ENCODE measurements around the gene GRK5.

Gene GRK5

GRCh38 chr10:119412244-119413092 lies 205.1 kb downstream of the GRK5 start:
- no peak for DNase-seq

DNA sequence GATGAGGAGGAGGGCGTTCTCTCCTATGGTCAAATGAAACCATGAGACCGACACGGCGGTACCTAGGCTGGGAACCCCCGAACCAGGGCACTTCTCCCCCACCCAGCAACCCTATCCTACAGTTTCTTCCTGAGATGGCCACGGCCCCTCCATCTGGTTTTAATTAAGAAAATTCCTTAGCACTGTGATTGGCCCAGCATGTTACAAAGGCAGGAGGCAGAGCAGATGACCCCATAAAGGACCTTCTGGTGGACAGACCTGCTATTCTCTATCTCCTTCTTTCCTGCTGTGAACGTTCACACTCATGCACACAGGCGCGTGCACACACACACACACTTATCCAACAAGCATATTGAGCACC lies 205.7 kb downstream of the GRK5 start:
- DNase-seq = no peak

GRCh38 chr10:119413471-119414080 lies 206.2 kb downstream of the GRK5 start:
- no peak for DNase-seq

GRCh38 chr10:119414081-119414611 lies 206.8 kb downstream of the GRK5 start:
- no peak for DNase-seq

DNA sequence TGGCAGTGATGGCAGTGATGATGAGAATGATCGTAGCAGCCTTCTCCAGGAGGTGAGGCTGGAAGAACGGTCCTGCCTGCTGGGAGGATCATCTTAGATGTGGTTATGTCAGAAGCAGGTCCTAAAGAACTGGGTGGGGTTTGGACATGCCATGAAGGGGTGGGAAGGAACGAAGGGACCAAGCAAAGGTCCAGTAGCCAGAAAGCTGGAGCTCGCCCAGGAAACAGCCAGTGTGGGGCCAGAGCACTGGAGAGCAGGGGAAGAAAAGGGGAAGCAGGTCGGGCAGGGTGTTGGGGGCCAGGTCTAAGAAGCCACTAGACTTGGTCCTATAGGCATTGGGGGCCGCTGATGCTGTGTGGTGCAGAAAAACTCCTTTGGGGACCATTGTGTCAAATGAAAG lies 207.8 kb downstream of the GRK5 start:
- DNase-seq = no peak

DNA sequence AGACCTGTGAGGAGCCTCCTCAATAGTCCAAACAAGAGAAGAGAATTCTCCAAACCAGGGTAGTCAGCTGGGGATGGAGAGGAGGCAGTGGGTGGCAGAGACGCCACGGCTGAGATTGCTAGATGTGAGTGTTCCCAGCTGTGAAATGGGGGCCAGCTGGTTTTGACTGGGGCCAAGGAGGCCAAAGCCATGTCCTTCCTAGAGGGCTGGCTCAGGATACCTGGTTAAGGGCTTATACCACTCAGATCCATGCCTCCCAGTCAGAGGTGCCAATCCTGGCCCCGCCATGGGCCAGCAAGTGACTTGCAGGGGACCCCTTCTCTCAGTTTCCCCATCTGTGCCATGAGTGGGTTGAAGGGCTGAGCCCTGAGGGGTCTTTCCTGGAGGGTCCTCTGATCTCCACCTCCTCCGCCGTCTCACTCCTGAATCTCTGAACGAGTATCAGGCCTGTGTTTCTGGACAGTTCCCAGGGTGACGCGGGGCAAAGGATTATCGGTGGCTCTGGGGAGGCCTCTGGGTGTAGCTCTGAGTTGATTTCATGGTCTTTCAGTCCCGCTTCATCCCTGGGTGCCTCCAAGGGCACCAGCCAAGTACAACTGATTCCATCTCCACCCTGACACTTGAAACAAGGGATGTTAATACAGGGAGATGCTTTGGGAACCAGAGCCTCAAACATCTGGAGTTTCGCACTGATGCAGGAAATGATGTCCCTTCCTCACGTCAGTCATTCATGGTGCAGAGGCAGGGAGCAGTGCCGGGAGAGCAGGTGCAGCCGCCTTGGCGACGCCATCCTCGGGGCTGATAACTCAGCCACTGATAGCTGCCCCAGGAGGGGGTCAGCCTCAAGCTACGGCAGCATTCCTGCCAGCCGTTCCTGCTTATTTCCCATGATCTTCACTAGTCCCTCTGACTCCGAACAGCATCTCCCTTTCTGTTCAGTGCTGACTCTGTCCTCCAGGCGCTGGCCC lies 208.4 kb downstream of the GRK5 start:
- no peak for DNase-seq

DNA sequence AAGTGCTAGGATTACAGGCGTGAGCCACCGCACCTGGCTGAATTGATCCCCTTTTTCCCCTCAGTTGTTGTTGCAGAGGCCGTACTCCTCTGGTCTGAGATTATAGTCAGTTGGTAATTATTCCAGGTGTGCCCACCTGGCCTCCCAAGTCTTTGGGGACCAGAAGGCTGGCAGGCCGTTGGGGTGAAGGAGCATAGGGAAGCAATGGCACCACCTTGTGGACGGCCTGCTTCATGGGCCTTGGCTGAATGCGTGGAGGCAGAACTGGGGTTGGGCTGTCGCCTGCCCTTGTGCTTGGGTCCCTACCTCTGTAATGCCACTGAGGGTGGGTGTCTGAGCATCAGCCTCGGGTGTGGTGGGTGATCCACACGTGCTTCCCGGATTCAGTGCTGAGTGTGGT lies 209.5 kb downstream of the GRK5 start:
- peak; percentile 70 for DNase-seq

DNA sequence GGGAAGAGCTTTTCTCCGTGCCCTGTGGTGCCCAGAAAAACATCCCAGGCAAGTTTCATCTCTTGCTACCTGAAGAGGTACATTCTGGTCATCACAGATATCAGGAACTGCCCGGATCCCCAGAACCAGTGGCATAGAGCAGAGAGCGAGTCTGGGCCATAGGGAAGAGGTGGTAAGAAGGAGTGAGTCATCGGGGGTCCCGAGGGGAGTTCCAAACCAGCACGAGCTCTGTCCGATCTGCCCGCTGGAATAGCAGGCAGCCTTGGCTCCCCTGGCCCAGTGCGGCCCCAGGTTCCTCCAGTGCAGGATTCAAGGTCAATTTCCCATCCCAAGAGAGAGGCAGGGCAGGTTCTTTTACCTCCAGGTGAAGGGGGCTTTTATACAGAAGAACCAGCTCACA lies 210.5 kb downstream of the GRK5 start:
- no peak for DNase-seq

- DNase-seq = no peak
Measured at GRCh38 chr10:119418362-119418761, 211.0 kb downstream of the GRK5 start.

DNA sequence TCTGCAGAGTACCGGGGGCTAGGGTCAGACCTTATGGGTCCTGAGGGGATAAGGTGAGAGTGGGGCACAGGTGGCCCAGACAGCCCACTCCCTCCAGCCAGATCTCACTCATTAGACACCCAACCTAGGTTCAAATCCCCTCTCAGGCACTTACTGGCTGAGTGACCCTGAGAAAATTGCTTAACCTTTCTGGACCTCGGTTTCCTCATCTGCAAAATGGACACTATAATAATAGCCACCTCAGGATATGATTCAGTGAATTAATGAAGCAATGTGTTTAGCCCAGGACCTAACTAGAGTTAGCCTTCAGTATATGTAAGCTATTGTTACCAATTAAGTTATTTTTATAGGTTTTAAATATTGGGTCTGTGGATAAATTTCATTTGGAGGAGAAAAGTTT lies 212.6 kb downstream of the GRK5 start:
- DNase-seq = no peak

GRCh38 chr10:119420950-119421875 lies 213.8 kb downstream of the GRK5 start:
- no peak for DNase-seq

- no peak for DNase-seq
Measured at GRCh38 chr10:119421891-119422681, 214.7 kb downstream of the GRK5 start.

DNA sequence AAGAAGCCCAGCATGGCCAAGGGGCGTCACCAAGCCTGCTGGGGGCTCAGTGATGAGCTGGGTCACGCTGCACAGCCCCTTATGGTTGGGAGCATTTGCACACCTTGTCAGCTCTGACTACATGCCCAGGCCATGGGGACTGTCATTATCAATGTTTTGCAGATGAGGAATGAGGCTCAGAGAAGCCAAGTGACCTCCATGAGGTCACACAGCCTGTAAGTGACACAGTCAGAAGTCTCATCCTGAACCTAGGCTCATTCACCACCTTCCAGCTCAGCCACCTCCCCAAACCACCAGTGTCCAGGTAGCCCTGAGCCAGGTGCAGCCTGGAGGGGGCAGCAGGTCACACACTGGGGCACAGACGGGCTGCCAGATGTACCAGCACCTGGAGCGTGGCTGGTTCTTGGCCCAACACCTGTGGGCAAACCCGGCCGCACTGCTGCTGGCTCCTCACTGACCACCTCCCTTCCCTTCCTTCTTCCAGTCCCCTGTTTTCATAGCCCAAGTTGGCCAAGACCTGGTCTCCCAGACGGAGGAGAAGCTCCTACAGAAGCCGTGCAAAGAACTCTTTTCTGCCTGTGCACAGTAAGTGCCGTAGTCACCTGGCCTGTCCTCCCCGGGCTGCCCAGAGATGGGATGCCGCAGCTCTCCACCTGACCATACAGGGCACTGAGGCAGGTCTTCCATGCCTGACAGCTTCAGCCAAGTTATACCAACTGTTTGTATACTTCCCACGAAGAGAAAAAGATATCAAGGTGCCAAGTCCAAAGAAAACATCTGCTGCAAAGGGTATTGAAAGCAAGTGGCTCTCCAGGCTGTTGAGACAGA lies 215.5 kb downstream of the GRK5 start:
- no peak for DNase-seq

GRCh38 chr10:119423510-119424257 lies 216.3 kb downstream of the GRK5 start:
- no peak for DNase-seq

- DNase-seq = no peak
Measured at GRCh38 chr10:119424258-119424975, 217.0 kb downstream of the GRK5 start.

GRCh38 chr10:119425102-119425880 lies 217.9 kb downstream of the GRK5 start:
- no peak for DNase-seq

DNA sequence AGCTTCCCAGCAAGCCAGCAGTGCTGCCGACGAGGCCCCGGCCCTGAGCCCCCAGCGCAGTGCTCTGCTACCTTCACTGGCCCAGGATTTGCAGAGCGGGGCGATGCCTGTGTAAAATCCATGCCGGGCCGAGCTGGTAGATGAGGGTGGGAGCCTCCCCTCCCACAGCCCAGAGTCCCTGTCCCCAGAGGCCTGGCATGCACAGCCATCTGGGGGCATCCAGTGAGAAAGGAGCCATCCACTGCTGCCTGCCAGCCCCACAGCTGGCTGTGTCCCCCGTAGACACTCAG lies 218.5 kb downstream of the GRK5 start:
- DNase-seq = no peak

DNA sequence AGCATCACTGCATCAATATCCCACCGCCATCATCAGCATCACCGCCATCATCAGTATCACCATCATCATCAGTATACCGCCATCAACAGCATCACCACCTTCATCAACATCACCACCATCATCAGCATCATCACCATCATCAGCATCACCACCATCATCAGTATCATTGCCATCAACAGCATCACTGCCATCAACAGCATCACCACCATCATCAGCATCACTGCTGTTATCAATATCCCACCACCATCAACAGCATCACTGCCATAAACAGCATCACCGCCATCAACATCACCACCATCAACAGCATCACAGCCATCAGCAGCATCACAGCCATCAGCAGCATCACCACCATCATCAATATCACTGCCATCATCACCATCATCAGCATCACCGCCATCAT lies 219.3 kb downstream of the GRK5 start:
- DNase-seq = no peak
